Measurements from ENCODE around the gene ITPR1. TPM values are rescaled to one million over a fixed set of nuclear protein-coding genes. Genes with fewer than 3 reads are reported as not detected.

Gene ITPR1
- total and polyA plus RNA-seq, 4 donors: 3.7 to 39.4 (median 8.2) TPM

GRCh38 chr3:4856564-4856963, 363.4 kb downstream of the ITPR1 start:
- DNase-seq (ENCODE audit: low spot score): no peak
- H3K9ac ChIP-seq (ENCODE audit: low read depth in 1 of 2, low read length in 2 of 2): no peak overlapping the region
- TF ChIP-seq MAX (IDR thresholded peaks at IDR 0.05): no peak
- no peak for TF ChIP-seq EGR1 (IDR thresholded peaks at IDR 0.05; ENCODE audit: low read depth in 2 of 2)
- TF ChIP-seq FOXA2 (IDR thresholded peaks at IDR 0.05): no peak
- no peak for TF ChIP-seq ATF3 (IDR thresholded peaks at IDR 0.05)
- TF ChIP-seq NR2F2 (IDR thresholded peaks at IDR 0.05): no peak
- no peak for TF ChIP-seq ZBTB33 (IDR thresholded peaks at IDR 0.05)
- TF ChIP-seq GABPA (IDR thresholded peaks at IDR 0.05 in 1 of 2, conservative IDR thresholded peaks at IDR 0.05 in 1 of 2): no peak
- TF ChIP-seq YY1 (IDR thresholded peaks at IDR 0.05): no peak
- no peak for TF ChIP-seq TAF1 (conservative IDR thresholded peaks at IDR 0.05)
- no peak for TF ChIP-seq RXRA (IDR thresholded peaks at IDR 0.05)
- H3K36me3 ChIP-seq (ENCODE audit: control insufficient read depth in 4 of 4, insufficient read depth in 3 of 4, low read depth in 1 of 4, low read length in 3 of 4): no peaks in the 10 kb centered on the region
- peaks cover 0 to 4% (median 2%) of the 10 kb centered on the region in 4 donors for H3K9me3 ChIP-seq (ENCODE audit: control insufficient read depth in 4 of 4, low read length in 3 of 4)
- H3K4me3 ChIP-seq (ENCODE audit: low read depth in 1 of 3, low read length in 3 of 3): no peak overlapping the region
- H3K4me1 ChIP-seq (ENCODE audit: control insufficient read depth in 4 of 4, insufficient read depth in 4 of 4, low read length in 3 of 4): peaks cover 0 to 16% (median 2%) of the 10 kb centered on the region in 4 donors
- WGBS: 67% methylated on average over 4 of the region's 4 CpGs
- peak overlapping the region; percentile 67 to 69 for H3K27ac ChIP-seq (ENCODE audit: low read depth in 1 of 2, low read length in 2 of 2)
- H3K27me3 ChIP-seq (ENCODE audit: control insufficient read depth in 4 of 4, insufficient read depth in 4 of 4, low read length in 3 of 4): no peaks in the 10 kb centered on the region

GRCh38 chr3:4856986-4857385, 363.8 kb downstream of the ITPR1 start:
- 78% methylated on average over 5 of the region's 5 CpGs for WGBS
- Histone ChIP-seq H3K27ac (ENCODE audit: low read depth in 1 of 2, low read length in 2 of 2) (peak overlapping the region; percentile 67 to 69), H3K27me3 (ENCODE audit: control insufficient read depth in 4 of 4, insufficient read depth in 4 of 4, low read length in 3 of 4) (no peaks in the 10 kb centered on the region), H3K4me1 (ENCODE audit: control insufficient read depth in 4 of 4, insufficient read depth in 4 of 4, low read length in 3 of 4) (peaks cover 0 to 16% (median 2%) of the 10 kb centered on the region in 4 donors), H3K9me3 (ENCODE audit: control insufficient read depth in 4 of 4, low read length in 3 of 4) (peaks cover 0 to 5% (median 2%) of the 10 kb centered on the region in 4 donors), H3K4me3 (ENCODE audit: low read depth in 1 of 3, low read length in 3 of 3) (no peak overlapping the region), H3K36me3 (ENCODE audit: control insufficient read depth in 4 of 4, insufficient read depth in 3 of 4, low read depth in 1 of 4, low read length in 3 of 4) (no peaks in the 10 kb centered on the region), H3K9ac (ENCODE audit: low read depth in 1 of 2, low read length in 2 of 2) (no peak overlapping the region)
- no peak for DNase-seq (ENCODE audit: low spot score)
- TF ChIP-seq RAD21 (IDR thresholded peaks at IDR 0.05): no peak

- WGBS: 95% methylated on average over 1 of the region's 1 CpG
- TF ChIP-seq RXRA (IDR thresholded peaks at IDR 0.05) (no peak), MAX (IDR thresholded peaks at IDR 0.05) (no peak), FOXA2 (IDR thresholded peaks at IDR 0.05) (no peak), HNF4A (conservative IDR thresholded peaks at IDR 0.05) (no peak), CTCF (IDR thresholded peaks at IDR 0.05; ENCODE audit: low read depth, low read length, missing input control) (no peak), EGR1 (IDR thresholded peaks at IDR 0.05; ENCODE audit: low read depth in 2 of 2) (no peak), TAF1 (conservative IDR thresholded peaks at IDR 0.05) (no peak), ATF3 (IDR thresholded peaks at IDR 0.05) (no peak), YY1 (IDR thresholded peaks at IDR 0.05) (no peak), NR2F2 (IDR thresholded peaks at IDR 0.05) (no peak), REST (IDR thresholded peaks at IDR 0.05) (no peak), GABPA (IDR thresholded peaks at IDR 0.05 in 1 of 2, conservative IDR thresholded peaks at IDR 0.05 in 1 of 2) (no peak), JUND (IDR thresholded peaks at IDR 0.05) (no peak), ZBTB33 (IDR thresholded peaks at IDR 0.05) (no peak), SP1 (IDR thresholded peaks at IDR 0.05) (no peak)
- no peaks in the 10 kb centered on the region for H3K36me3 ChIP-seq (ENCODE audit: control insufficient read depth in 4 of 4, insufficient read depth in 3 of 4, low read depth in 1 of 4, low read length in 3 of 4)
- H3K4me1 ChIP-seq (ENCODE audit: control insufficient read depth in 4 of 4, insufficient read depth in 4 of 4, low read length in 3 of 4): peaks cover 0 to 9% (median 2%) of the 10 kb centered on the region in 4 donors
- no peaks in the 10 kb centered on the region for H3K27me3 ChIP-seq (ENCODE audit: control insufficient read depth in 4 of 4, insufficient read depth in 4 of 4, low read length in 3 of 4)
- H3K9me3 ChIP-seq (ENCODE audit: control insufficient read depth in 4 of 4, low read length in 3 of 4): peaks cover 0 to 5% (median 2%) of the 10 kb centered on the region in 4 donors
- no peak overlapping the region for H3K27ac ChIP-seq (ENCODE audit: low read depth in 1 of 2, low read length in 2 of 2)
- no peak overlapping the region for H3K9ac ChIP-seq (ENCODE audit: low read depth in 1 of 2, low read length in 2 of 2)
- no peak overlapping the region for H3K4me3 ChIP-seq (ENCODE audit: low read depth in 1 of 3, low read length in 3 of 3)
- DNase-seq (ENCODE audit: low spot score): no peak
Observed at GRCh38 chr3:4859788-4860187, 366.6 kb downstream of the ITPR1 start.
